GM12878 (cell line): ENCODE data around the gene LIMS2.

Source experiments
- RAD21 ChIP-seq: IDR thresholded peaks from 2 replicates; pipeline ENCODE4 v1.6.1; 2011; ENCODE audit warnings: mild to moderate bottlenecking, low read depth, low read length, moderate library complexity; ENCODE audit not compliant: insufficient read depth
- TF ChIP-seq, protein P1 (sequence below): IDR thresholded peaks from 2 replicates; pipeline ENCODE4 v1.6.1; 2012; ENCODE audit warnings: improper control_type of control experiment, low read depth, low read length; ENCODE audit not compliant: insufficient replicate concordance
- TF ChIP-seq, protein P2 (sequence below): fragments of 450-650 bp; IDR thresholded peaks from 2 replicates; pipeline ENCODE4 v1.6.1; 2017; ENCODE audit warnings: borderline replicate concordance

DNA sequence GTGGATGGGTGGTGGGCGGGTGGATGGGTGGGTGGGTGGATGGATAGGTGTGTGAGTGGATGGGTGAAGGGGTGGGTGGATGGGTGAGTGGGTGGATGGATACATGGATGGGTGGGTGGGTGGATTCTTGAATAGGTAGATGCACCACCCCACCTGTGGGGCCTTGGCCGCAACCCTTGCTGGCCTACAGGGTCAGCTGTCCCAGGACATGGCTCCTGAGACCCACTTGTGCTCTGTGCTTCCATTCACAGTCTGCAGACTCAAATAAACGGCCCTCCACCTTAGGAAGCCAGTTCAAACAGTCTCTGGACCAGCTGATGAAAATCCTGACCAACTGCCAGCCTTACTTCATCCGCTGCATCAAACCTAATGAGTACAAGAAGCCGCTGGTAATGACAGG is 85.5 kb downstream of the LIMS2 start:
- no peak for TF ChIP-seq RAD21
- TF ChIP-seq, protein P1, sequence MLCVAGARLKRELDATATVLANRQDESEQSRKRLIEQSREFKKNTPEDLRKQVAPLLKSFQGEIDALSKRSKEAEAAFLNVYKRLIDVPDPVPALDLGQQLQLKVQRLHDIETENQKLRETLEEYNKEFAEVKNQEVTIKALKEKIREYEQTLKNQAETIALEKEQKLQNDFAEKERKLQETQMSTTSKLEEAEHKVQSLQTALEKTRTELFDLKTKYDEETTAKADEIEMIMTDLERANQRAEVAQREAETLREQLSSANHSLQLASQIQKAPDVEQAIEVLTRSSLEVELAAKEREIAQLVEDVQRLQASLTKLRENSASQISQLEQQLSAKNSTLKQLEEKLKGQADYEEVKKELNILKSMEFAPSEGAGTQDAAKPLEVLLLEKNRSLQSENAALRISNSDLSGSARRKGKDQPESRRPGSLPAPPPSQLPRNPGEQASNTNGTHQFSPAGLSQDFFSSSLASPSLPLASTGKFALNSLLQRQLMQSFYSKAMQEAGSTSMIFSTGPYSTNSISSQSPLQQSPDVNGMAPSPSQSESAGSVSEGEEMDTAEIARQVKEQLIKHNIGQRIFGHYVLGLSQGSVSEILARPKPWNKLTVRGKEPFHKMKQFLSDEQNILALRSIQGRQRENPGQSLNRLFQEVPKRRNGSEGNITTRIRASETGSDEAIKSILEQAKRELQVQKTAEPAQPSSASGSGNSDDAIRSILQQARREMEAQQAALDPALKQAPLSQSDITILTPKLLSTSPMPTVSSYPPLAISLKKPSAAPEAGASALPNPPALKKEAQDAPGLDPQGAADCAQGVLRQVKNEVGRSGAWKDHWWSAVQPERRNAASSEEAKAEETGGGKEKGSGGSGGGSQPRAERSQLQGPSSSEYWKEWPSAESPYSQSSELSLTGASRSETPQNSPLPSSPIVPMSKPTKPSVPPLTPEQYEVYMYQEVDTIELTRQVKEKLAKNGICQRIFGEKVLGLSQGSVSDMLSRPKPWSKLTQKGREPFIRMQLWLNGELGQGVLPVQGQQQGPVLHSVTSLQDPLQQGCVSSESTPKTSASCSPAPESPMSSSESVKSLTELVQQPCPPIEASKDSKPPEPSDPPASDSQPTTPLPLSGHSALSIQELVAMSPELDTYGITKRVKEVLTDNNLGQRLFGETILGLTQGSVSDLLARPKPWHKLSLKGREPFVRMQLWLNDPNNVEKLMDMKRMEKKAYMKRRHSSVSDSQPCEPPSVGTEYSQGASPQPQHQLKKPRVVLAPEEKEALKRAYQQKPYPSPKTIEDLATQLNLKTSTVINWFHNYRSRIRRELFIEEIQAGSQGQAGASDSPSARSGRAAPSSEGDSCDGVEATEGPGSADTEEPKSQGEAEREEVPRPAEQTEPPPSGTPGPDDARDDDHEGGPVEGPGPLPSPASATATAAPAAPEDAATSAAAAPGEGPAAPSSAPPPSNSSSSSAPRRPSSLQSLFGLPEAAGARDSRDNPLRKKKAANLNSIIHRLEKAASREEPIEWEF = no peak
- TF ChIP-seq, protein P2, sequence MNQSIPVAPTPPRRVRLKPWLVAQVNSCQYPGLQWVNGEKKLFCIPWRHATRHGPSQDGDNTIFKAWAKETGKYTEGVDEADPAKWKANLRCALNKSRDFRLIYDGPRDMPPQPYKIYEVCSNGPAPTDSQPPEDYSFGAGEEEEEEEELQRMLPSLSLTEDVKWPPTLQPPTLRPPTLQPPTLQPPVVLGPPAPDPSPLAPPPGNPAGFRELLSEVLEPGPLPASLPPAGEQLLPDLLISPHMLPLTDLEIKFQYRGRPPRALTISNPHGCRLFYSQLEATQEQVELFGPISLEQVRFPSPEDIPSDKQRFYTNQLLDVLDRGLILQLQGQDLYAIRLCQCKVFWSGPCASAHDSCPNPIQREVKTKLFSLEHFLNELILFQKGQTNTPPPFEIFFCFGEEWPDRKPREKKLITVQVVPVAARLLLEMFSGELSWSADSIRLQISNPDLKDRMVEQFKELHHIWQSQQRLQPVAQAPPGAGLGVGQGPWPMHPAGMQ = no peak
